Glutamatergic neuron (in vitro differentiated cells): ENCODE results near the gene MIB2. TPM values are rescaled to one million over a fixed set of nuclear protein-coding genes. Genes with fewer than 3 reads are reported as not detected.

ENCODE experiments used
- DNase-seq: peaks from one replicate; pipeline ENCODE4 v3.0.0; 2022
- H3K27ac Mint-ChIP-seq: one replicate; pipeline ENCODE4 v1.8.0; 2020; ENCODE audit warnings: mild to moderate bottlenecking, mixed read lengths, inconsistent platforms; ENCODE audit not compliant: unreplicated experiment
- H3K27me3 Mint-ChIP-seq: one replicate; pipeline ENCODE4 v1.8.0; 2020; ENCODE audit warnings: mild to moderate bottlenecking, moderate library complexity, mixed read lengths, inconsistent platforms; ENCODE audit not compliant: unreplicated experiment
- H3K36me3 Mint-ChIP-seq: one replicate; pipeline ENCODE4 v1.8.0; 2020; ENCODE audit warnings: mild to moderate bottlenecking, mixed read lengths, inconsistent platforms; ENCODE audit not compliant: unreplicated experiment
- H3K4me1 Mint-ChIP-seq: one replicate; pipeline ENCODE4 v1.8.0; 2020; ENCODE audit warnings: mild to moderate bottlenecking, low read depth, mixed read lengths, inconsistent platforms; ENCODE audit not compliant: unreplicated experiment
- H3K4me3 Mint-ChIP-seq: one replicate; pipeline ENCODE4 v1.8.0; 2020; ENCODE audit warnings: mild to moderate bottlenecking, mixed read lengths, inconsistent platforms; ENCODE audit not compliant: unreplicated experiment
- H3K9me3 Mint-ChIP-seq: one replicate; pipeline ENCODE4 v1.8.0; 2020; ENCODE audit warnings: mild to moderate bottlenecking, moderate library complexity, mixed read lengths, inconsistent platforms; ENCODE audit not compliant: unreplicated experiment
- CTCF ChIP-seq: fragments of 200-600 bp; sonication (generic); IDR thresholded peaks from one replicate; pipeline ENCODE4 v1.5.0; 2021; ENCODE audit not compliant: partially characterized antibody, unreplicated experiment
- total RNA-seq: library from RNA; stranded (reverse); fragmentation: NEBNext Ultra II Directional; extraction: Animal tissue kit (Norgen Biotek cat#: 25700); gene quantifications from one replicate; pipeline ENCODE4 v1.2.1, GENCODE V29; 2021; ENCODE audit not compliant: unreplicated experiment

MIB2 gene
- total RNA-seq, 1 donor from 2014 or later, result 77.7 TPM

DNA sequence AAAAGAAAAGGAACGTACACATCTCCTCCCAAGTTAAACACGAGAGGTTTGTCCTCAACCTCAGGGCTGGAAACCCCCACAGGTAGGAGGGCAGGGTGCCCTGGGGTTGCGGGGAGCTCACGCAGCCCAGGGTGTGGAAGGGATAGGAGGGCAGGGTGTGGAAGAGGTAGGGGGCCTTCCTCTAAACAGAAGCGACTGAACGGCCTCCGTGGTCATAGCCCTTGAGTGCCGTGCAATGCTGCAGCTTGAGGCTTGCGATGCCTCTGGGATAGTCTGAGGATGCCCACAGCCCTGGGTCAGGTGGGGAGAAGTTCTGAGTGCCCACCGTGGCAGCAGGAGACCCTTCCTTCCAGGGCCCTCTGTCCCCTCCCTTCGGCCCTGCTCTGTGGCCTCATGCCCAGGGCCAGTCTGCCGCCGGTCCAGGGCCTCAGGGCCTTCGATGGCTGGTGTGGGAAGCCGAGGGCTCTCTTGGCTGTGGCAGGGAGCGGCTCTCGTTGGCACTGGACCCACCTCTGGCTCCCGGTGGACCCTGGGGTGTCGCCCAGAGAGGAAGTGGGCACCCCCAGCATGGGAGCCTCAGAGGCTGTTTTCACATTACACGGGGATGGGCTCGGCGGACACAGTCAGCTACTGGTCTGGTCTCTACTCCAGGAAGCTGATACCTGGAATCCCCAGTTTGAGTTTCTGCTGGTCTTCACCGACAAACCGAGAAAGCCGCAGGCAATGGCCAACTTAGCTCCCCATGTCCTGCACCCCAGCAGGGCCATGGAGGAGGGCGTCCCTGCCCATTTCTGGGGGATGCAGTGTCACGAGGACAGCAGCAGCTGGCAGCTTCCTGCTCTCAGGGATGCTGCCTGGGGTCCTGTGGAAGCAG is 49.9 kb downstream of the MIB2 start:
- no peaks in the 10 kb centered on the region for H3K4me1 Mint-ChIP-seq
- DNase-seq, result no peak
- peaks cover 1% of the 10 kb centered on the region for H3K27me3 Mint-ChIP-seq
- H3K9me3 Mint-ChIP-seq, result no peaks in the 10 kb centered on the region
- H3K27ac Mint-ChIP-seq, result no peak overlapping the region
- peaks cover 3% of the 10 kb centered on the region for H3K36me3 Mint-ChIP-seq
- no peak overlapping the region for H3K4me3 Mint-ChIP-seq
- TF ChIP-seq CTCF, result no peak

DNA sequence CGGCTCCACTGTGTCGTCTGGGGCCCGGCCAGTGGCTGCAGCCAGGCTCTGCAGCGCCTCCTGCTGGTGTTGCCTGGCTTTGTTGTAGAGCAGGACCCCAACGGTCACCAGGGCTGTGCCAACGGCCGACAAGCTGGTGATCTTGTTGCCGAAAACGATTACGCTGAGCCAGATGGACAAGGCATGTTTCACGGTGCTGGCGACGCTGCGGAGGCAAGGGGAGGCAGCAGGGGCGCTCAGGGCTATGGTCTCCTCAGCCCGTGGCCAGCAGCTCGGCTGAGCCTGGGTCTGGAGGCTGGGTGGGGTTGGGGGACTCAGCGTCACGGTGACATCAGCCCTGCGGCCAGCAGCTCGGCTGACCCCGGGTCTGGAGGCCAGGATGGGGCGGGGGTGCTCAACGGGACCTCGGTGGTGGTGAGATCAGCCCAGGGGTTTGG is 50.5 kb downstream of the MIB2 start:
- peak; percentile 66 for TF ChIP-seq CTCF
- H3K27me3 Mint-ChIP-seq, result peaks cover 1% of the 10 kb centered on the region
- no peaks in the 10 kb centered on the region for H3K9me3 Mint-ChIP-seq
- H3K27ac Mint-ChIP-seq, result no peak overlapping the region
- H3K4me3 Mint-ChIP-seq, result no peak overlapping the region
- H3K36me3 Mint-ChIP-seq, result peaks cover 3% of the 10 kb centered on the region
- H3K4me1 Mint-ChIP-seq, result no peaks in the 10 kb centered on the region
- DNase-seq, result peak; percentile 66

- H3K4me1 Mint-ChIP-seq, result no peaks in the 10 kb centered on the region
- H3K36me3 Mint-ChIP-seq, result peaks cover 3% of the 10 kb centered on the region
- H3K27ac Mint-ChIP-seq, result no peak overlapping the region
- no peak for TF ChIP-seq CTCF
- peaks cover 1% of the 10 kb centered on the region for H3K27me3 Mint-ChIP-seq
- no peak for DNase-seq
- H3K9me3 Mint-ChIP-seq, result no peaks in the 10 kb centered on the region
- no peak overlapping the region for H3K4me3 Mint-ChIP-seq
Observed at GRCh38 chr1:1666526-1666925, 51.2 kb downstream of the MIB2 start.

DNA sequence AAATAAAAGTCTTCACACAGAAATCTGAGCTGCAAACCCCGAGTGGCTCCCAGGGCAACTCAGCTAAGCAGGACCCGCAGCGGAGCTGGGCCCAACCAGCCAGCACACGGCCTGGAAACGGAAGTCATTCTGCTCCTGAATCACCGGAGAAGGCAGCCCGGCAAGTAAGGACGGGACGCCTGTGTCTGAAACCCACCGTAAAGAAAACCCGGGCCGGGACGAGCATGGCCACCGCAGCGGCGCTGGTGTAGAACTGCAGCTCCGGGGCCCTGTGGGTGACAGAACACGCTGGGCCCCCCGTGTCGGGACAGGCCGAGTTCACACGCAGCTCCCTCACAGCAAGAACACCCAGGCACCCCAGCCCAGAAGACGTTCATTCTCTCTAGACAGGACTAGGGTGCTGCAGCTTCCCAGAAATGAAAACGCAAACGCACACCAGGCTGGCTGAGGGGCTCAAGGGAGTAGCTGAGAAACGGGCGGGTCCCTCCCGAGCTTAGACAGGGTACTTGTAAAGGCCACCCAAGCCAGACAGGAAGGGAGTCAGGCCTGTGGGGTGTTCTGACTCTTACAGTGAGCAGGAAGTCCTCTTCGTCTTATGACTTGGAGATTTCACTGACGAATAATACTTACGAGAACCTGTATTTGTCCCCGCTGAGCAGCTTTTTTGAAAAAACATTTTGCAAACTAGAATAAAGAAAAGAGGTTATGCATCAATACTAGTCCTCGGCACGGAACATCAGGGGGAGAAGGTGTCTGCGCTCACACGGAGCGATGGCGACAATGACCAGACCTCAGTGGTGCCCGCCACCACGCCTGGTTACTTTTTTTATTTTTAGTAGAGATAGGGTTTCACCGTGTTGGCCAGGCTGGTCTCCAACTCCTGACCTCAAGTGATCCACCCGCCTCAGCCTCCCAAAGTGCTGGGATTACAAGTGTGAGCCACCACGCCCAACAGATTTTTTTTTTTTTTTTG is 54.5 kb downstream of the MIB2 start:
- TF ChIP-seq CTCF, result no peak
- Mint-ChIP-seq H3K27me3 (no peaks in the 10 kb centered on the region), H3K27ac (no peak overlapping the region), H3K9me3 (no peaks in the 10 kb centered on the region), H3K4me1 (no peaks in the 10 kb centered on the region), H3K4me3 (no peak overlapping the region), H3K36me3 (peaks cover 3% of the 10 kb centered on the region)
- DNase-seq, result no peak

- no peaks in the 10 kb centered on the region for H3K4me1 Mint-ChIP-seq
- peaks cover 3% of the 10 kb centered on the region for H3K36me3 Mint-ChIP-seq
- TF ChIP-seq CTCF, result no peak
- no peak overlapping the region for H3K4me3 Mint-ChIP-seq
- H3K27me3 Mint-ChIP-seq, result no peaks in the 10 kb centered on the region
- H3K27ac Mint-ChIP-seq, result peak overlapping the region; percentile 72
- H3K9me3 Mint-ChIP-seq, result no peaks in the 10 kb centered on the region
- no peak for DNase-seq
Observed at GRCh38 chr1:1670866-1671265, 55.6 kb downstream of the MIB2 start.
